Astrocyte (in vitro differentiated cells and primary cell): ENCODE data around the gene SPSB1.

Source experiments
- EZH2 ChIP-seq: IDR thresholded peaks from 2 replicates; pipeline ENCODE4 v1.6.1; 2012; ENCODE audit warnings: mild to moderate bottlenecking, low read length, inconsistent platforms; ENCODE audit not compliant: insufficient read depth
- TF ChIP-seq, protein P1 (sequence below): IDR thresholded peaks from 2 replicates; pipeline ENCODE4 v1.5.1; 2011; ENCODE audit warnings: low read depth, mild to moderate bottlenecking, inconsistent platforms, low read length, moderate library complexity; ENCODE audit not compliant: insufficient read depth

DNA sequence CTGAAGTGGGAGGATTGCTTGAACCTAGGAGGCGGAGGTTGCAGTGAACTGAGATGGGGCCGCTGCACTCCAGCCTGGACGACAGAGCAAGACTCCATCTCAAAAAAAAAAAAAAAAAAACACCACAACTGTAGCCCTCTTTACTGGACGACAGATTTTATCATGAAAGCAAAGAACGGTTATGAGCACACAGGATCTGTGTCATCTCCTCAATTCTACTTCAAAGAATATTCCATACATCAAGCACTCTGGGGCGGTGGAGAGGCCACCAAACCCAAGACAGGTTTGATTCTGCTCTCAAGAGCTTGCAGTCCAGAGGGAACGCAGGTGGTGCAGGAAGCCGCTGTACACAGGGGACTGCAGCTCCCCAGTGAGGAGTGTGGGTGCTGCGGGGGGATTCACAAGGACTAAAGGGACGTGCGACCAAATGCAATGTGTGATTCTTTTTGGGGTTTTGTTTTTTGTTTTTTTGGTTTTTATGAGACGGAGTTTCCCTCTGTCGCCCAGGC lies 110.1 kb downstream of the SPSB1 start:
- TF ChIP-seq, protein P1, sequence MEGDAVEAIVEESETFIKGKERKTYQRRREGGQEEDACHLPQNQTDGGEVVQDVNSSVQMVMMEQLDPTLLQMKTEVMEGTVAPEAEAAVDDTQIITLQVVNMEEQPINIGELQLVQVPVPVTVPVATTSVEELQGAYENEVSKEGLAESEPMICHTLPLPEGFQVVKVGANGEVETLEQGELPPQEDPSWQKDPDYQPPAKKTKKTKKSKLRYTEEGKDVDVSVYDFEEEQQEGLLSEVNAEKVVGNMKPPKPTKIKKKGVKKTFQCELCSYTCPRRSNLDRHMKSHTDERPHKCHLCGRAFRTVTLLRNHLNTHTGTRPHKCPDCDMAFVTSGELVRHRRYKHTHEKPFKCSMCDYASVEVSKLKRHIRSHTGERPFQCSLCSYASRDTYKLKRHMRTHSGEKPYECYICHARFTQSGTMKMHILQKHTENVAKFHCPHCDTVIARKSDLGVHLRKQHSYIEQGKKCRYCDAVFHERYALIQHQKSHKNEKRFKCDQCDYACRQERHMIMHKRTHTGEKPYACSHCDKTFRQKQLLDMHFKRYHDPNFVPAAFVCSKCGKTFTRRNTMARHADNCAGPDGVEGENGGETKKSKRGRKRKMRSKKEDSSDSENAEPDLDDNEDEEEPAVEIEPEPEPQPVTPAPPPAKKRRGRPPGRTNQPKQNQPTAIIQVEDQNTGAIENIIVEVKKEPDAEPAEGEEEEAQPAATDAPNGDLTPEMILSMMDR: no peak
- no peak for TF ChIP-seq EZH2
